Measurements from ENCODE around the gene SMG5. TPM values are rescaled to one million over a fixed set of nuclear protein-coding genes. Genes with fewer than 3 reads are reported as not detected.

Gene SMG5
- total RNA-seq, 4 donors from 2014 or later = 52.3 to 96.1 (median 69.4) TPM

DNA sequence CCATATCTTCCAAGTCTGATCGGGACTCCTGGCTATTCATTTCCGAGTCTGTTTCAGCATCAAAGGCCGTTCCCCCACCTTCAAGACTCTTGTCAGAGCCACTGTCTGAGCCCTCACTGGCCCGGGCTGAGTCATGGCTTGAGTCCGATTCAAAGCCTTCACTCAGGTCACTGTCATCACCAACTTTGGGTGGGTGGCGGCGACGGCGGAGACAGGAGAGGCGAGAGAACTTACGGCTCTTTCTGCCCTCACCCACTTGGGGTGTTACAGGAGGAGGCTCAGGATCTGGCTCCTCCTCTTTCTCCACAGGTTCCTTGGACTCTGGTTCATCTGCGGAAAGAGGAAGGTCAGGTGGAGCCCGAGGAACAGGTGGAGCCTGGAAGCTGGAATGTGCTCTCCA is 16.6 kb downstream of the SMG5 start:
- H3K36me3 ChIP-seq = peaks cover 53 to 100% (median 97%) of the 10 kb centered on the region in 4 donors
- no peak overlapping the region for H3K4me3 ChIP-seq
- H3K27me3 ChIP-seq = no peaks in the 10 kb centered on the region
- WGBS = 89% methylated on average over 13 of the region's 13 CpGs
- intact Hi-C loops (cut with DNase I) = no loop called here
- peaks cover 0 to 9% (median 0%) of the 10 kb centered on the region in 4 donors for H3K4me1 ChIP-seq
- no peaks in the 10 kb centered on the region for H3K9me3 ChIP-seq
- no peak for DNase-seq (ENCODE audit: extremely low spot score)
- H3K27ac ChIP-seq (replicated peaks in 1 of 4) = no peak overlapping the region
- TF ChIP-seq, protein P1, sequence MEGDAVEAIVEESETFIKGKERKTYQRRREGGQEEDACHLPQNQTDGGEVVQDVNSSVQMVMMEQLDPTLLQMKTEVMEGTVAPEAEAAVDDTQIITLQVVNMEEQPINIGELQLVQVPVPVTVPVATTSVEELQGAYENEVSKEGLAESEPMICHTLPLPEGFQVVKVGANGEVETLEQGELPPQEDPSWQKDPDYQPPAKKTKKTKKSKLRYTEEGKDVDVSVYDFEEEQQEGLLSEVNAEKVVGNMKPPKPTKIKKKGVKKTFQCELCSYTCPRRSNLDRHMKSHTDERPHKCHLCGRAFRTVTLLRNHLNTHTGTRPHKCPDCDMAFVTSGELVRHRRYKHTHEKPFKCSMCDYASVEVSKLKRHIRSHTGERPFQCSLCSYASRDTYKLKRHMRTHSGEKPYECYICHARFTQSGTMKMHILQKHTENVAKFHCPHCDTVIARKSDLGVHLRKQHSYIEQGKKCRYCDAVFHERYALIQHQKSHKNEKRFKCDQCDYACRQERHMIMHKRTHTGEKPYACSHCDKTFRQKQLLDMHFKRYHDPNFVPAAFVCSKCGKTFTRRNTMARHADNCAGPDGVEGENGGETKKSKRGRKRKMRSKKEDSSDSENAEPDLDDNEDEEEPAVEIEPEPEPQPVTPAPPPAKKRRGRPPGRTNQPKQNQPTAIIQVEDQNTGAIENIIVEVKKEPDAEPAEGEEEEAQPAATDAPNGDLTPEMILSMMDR (IDR thresholded peaks at IDR 0.05) = no peak
- no peak for TF ChIP-seq POLR2AphosphoS5 (IDR thresholded peaks at IDR 0.05)
- TF ChIP-seq POLR2A (IDR thresholded peaks at IDR 0.05; ENCODE audit: low read depth) = no peak
- no peak for TF ChIP-seq EP300 (IDR thresholded peaks at IDR 0.05)

- H3K9me3 ChIP-seq = no peaks in the 10 kb centered on the region
- TF ChIP-seq EP300 (IDR thresholded peaks at IDR 0.05) (no peak), POLR2AphosphoS5 (IDR thresholded peaks at IDR 0.05) (no peak)
- TF ChIP-seq, protein P1 (IDR thresholded peaks at IDR 0.05) = no peak
- H3K27me3 ChIP-seq = no peaks in the 10 kb centered on the region
- WGBS = 92% methylated on average over 9 of the region's 9 CpGs
- peaks cover 0 to 9% (median 0%) of the 10 kb centered on the region in 4 donors for H3K4me1 ChIP-seq
- peaks cover 78 to 100% (median 97%) of the 10 kb centered on the region in 4 donors for H3K36me3 ChIP-seq
- DNase-seq (ENCODE audit: extremely low spot score) = no peak
- no peak overlapping the region for H3K27ac ChIP-seq (replicated peaks in 1 of 4)
- H3K4me3 ChIP-seq = no peak overlapping the region
- intact Hi-C loops (cut with DNase I) = no loop called here
Measured at GRCh38 chr1:156263288-156263655, 19.4 kb downstream of the SMG5 start.

DNA sequence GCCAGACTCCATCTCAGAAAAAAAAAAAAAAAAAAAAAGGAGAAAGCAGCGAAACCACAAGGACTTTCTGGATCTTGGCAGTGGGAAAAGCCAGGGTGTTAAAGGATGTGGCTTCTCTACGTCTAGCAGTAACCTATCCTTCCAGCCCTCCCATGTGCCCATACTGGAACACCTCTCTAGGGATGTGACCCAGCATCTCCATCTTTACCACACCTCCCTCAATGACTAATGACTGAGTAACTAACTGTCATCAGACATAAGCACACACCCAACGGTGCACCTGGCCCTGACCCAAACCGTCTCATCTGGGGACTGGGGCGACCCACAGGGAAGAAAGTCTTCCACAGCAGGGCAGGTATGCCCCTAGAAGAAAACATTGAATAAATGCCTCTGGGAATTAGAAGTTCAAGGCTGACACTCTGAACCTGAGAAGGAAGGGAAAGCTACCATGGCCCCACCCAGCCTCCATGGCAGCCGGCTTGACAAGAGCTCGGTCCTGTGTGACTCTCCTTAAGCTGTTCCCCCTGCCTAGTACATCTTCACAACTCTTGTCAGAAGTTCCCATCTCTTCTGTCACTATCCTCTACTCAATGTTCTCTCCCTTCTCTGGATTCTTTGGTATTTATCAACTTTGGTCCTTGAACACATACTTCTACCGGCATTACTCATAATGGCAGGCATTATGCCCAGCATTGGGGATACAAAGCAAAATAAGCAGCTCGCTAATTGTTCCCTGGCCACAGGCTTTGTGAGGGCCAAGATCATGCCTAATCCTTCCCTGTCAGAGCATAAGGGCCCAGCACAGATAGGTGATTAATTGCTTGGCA is 20.0 kb downstream of the SMG5 start:
- H3K9me3 ChIP-seq = no peaks in the 10 kb centered on the region
- 66% methylated on average over 9 of the region's 9 CpGs for WGBS
- H3K4me1 ChIP-seq = peaks cover 0 to 9% (median 0%) of the 10 kb centered on the region in 4 donors
- H3K27ac ChIP-seq (replicated peaks in 1 of 4) = no peak overlapping the region
- H3K27me3 ChIP-seq = no peaks in the 10 kb centered on the region
- H3K36me3 ChIP-seq = peaks cover 78 to 100% (median 97%) of the 10 kb centered on the region in 4 donors
- intact Hi-C loops (cut with DNase I) = no loop called here
- no peak for TF ChIP-seq POLR2AphosphoS5 (IDR thresholded peaks at IDR 0.05)
- TF ChIP-seq, protein P1 (IDR thresholded peaks at IDR 0.05) = no peak
- TF ChIP-seq POLR2A (IDR thresholded peaks at IDR 0.05; ENCODE audit: low read depth) = no peak
- no peak for TF ChIP-seq EP300 (IDR thresholded peaks at IDR 0.05)
- no peak for DNase-seq (ENCODE audit: extremely low spot score)
- no peak overlapping the region for H3K4me3 ChIP-seq

DNA sequence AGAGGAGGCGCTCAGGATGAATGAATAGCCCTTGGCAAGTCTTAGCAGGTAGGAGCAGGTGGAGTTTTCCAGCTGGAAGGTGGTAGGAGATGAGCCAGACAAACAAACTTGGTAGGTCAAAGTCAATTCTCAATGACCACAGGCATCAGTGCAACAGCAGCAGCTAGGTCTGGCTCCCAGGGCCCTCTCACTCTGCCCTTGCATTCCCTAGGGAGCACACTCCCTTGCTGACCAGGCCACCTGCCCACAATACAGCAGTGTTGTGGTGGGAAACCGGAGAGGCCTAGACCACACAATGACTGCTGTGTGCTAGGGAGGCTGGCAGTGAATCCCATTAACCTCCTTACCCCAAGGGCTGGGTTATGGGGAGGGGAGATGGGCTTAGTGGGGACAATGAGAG is 21.7 kb downstream of the SMG5 start:
- H3K4me3 ChIP-seq = no peak overlapping the region
- peaks cover 73 to 100% (median 97%) of the 10 kb centered on the region in 4 donors for H3K36me3 ChIP-seq
- H3K9me3 ChIP-seq = no peaks in the 10 kb centered on the region
- TF ChIP-seq POLR2AphosphoS5 (IDR thresholded peaks at IDR 0.05) = no peak
- TF ChIP-seq EP300 (IDR thresholded peaks at IDR 0.05) = no peak
- TF ChIP-seq POLR2A (IDR thresholded peaks at IDR 0.05; ENCODE audit: low read depth) = no peak
- TF ChIP-seq, protein P1 (IDR thresholded peaks at IDR 0.05) = no peak
- no peak overlapping the region for H3K27ac ChIP-seq (replicated peaks in 1 of 4)
- H3K27me3 ChIP-seq = no peaks in the 10 kb centered on the region
- DNase-seq (ENCODE audit: extremely low spot score) = no peak
- peaks cover 0 to 9% (median 0%) of the 10 kb centered on the region in 4 donors for H3K4me1 ChIP-seq
- WGBS = 86% methylated on average over 2 of the region's 2 CpGs
- intact Hi-C loops (cut with DNase I) = no loop called here

All from esophagus muscularis mucosa (tissue), 4 donors.